Astrocyte (in vitro differentiated cells and primary cell): ENCODE data around the gene ADRA2B. TPM values are rescaled to one million over a fixed set of nuclear protein-coding genes. Genes with fewer than 3 reads are reported as not detected.

Experiments used
- DNase-seq: peaks from one replicate; pipeline ENCODE4 v3.0.0-alpha.2; 2010; ENCODE audit warnings: low read depth
- FAIRE-seq: peaks from 2 replicates; lab custom pipeline; 2011; peaks lifted over from hg19 to GRCh38; lab: Jason Lieb, UNC
- H2AFZ ChIP-seq: 2 replicates; pipeline ENCODE4 v1.6.0; 2012; ENCODE audit warnings: low read depth, low read length, inconsistent platforms
- H3K27ac ChIP-seq: 2 replicates; pipeline ENCODE4 v1.5.1; 2011; ENCODE audit warnings: low read depth, low read length, inconsistent platforms
- H3K27me3 ChIP-seq: 2 replicates; pipeline ENCODE4 v1.6.0; 2011; ENCODE audit warnings: low read length, inconsistent platforms; ENCODE audit not compliant: insufficient read depth
- H3K36me3 ChIP-seq: 2 replicates; pipeline ENCODE4 v1.5.1; 2011; ENCODE audit warnings: low read length, inconsistent platforms; ENCODE audit not compliant: insufficient read depth
- H3K4me1 ChIP-seq: 2 replicates; pipeline ENCODE4 v1.5.1; 2011; ENCODE audit warnings: low read length, inconsistent platforms; ENCODE audit not compliant: insufficient read depth
- H3K4me2 ChIP-seq: 2 replicates; pipeline ENCODE4 v1.6.0; 2012; ENCODE audit warnings: low read length, inconsistent platforms
- H3K4me3 ChIP-seq: 2 replicates; pipeline ENCODE4 v1.5.1; 2011; ENCODE audit warnings: low read depth, mild to moderate bottlenecking, low read length, inconsistent platforms; ENCODE audit not compliant: insufficient read depth
- H3K79me2 ChIP-seq: 2 replicates; pipeline ENCODE4 v1.6.0; 2012; ENCODE audit warnings: mild to moderate bottlenecking, low read length, inconsistent platforms; ENCODE audit not compliant: insufficient read depth
- H3K9ac ChIP-seq: 2 replicates; pipeline ENCODE4 v1.6.0; 2012; ENCODE audit warnings: mild to moderate bottlenecking, low read length, inconsistent platforms
- H3K9me3 ChIP-seq: 2 replicates; pipeline ENCODE4 v1.5.1; 2012; ENCODE audit warnings: low read depth, mild to moderate bottlenecking, low read length, inconsistent platforms; ENCODE audit not compliant: insufficient read depth
- H4K20me1 ChIP-seq: 2 replicates; pipeline ENCODE4 v1.6.0; 2012; ENCODE audit warnings: low read length, inconsistent platforms; ENCODE audit not compliant: insufficient read depth
- H3K27ac Mint-ChIP-seq: one replicate; pipeline ENCODE4 v1.8.0; 2021; ENCODE audit warnings: mild to moderate bottlenecking, mixed read lengths; ENCODE audit not compliant: unreplicated experiment
- H3K27me3 Mint-ChIP-seq: one replicate; pipeline ENCODE4 v1.8.0; 2021; ENCODE audit warnings: low read depth, mixed read lengths; ENCODE audit not compliant: unreplicated experiment
- H3K36me3 Mint-ChIP-seq: one replicate; pipeline ENCODE4 v1.8.0; 2021; ENCODE audit warnings: low read depth, mixed read lengths; ENCODE audit not compliant: unreplicated experiment
- H3K4me1 Mint-ChIP-seq: one replicate; pipeline ENCODE4 v1.8.0; 2021; ENCODE audit warnings: low read depth, mixed read lengths; ENCODE audit not compliant: unreplicated experiment
- H3K4me3 Mint-ChIP-seq: one replicate; pipeline ENCODE4 v1.8.0; 2021; ENCODE audit warnings: mild to moderate bottlenecking, moderate library complexity, mixed read lengths; ENCODE audit not compliant: unreplicated experiment
- H3K9me3 Mint-ChIP-seq: one replicate; pipeline ENCODE4 v1.8.0; 2021; ENCODE audit warnings: mild to moderate bottlenecking, mixed read lengths; ENCODE audit not compliant: unreplicated experiment
- CTCF ChIP-seq: IDR thresholded peaks from 2 replicates; pipeline ENCODE4 v1.5.1; 2011; ENCODE audit warnings: low read depth, mild to moderate bottlenecking, inconsistent platforms, low read length, moderate library complexity; ENCODE audit not compliant: insufficient read depth
- EZH2 ChIP-seq: IDR thresholded peaks from 2 replicates; pipeline ENCODE4 v1.6.1; 2012; ENCODE audit warnings: mild to moderate bottlenecking, low read length, inconsistent platforms; ENCODE audit not compliant: insufficient read depth
- total RNA-seq: library from RNA; stranded (reverse); gene quantifications from 2 replicates; pipeline ENCODE4 v1.2.1, GENCODE V29; 2021

The ADRA2B gene
- total RNA-seq, 1 donor from 2014 or later, result not detected

GRCh38 chr2:96145036-96145847 lies 28.9 kb upstream of the ADRA2B start, which contains the start of gene DUSP2:
DUSP2 (minus strand) TSS chr2:96145440; CDS start chr2:96145354, 86 bp downstream.
- FAIRE-seq, result no peak

GRCh38 chr2:96144481-96145035 lies 28.2 kb upstream of the ADRA2B start:
- no peak for FAIRE-seq
- Mint-ChIP-seq H3K36me3 (no peaks in the 10 kb centered on the region), H3K4me3 (peak overlapping the region; percentile 75), H3K27me3 (peaks cover 34% of the 10 kb centered on the region), H3K27ac (no peak overlapping the region), H3K9me3 (no peaks in the 10 kb centered on the region), H3K4me1 (peaks cover 4% of the 10 kb centered on the region)
- peak overlapping the region; percentile 87 for H2AFZ ChIP-seq
- peak overlapping the region; percentile 55 for H3K4me3 ChIP-seq
- H3K79me2 ChIP-seq, result no peaks in the 10 kb centered on the region
- no peaks in the 10 kb centered on the region for H3K36me3 ChIP-seq
- H3K9ac ChIP-seq, result peak overlapping the region; percentile 62
- no peaks in the 10 kb centered on the region for H3K9me3 ChIP-seq
- TF ChIP-seq EZH2, result no peak
- no peak for DNase-seq
- peaks cover 13% of the 10 kb centered on the region for H4K20me1 ChIP-seq
- H3K4me2 ChIP-seq, result peak overlapping the region; percentile 88
- no peaks in the 10 kb centered on the region for H3K27me3 ChIP-seq
- H3K4me1 ChIP-seq, result peaks cover 43% of the 10 kb centered on the region
- H3K27ac ChIP-seq, result no peak overlapping the region

More at GRCh38 chr2:96145036-96145847, 28.9 kb upstream of the ADRA2B start, which contains the start of gene DUSP2:
- Histone ChIP-seq H3K27me3 (no peaks in the 10 kb centered on the region), H3K9me3 (no peaks in the 10 kb centered on the region), H3K4me2 (peak within 1 kb of the TSS; percentile 88), H2AFZ (peak within 1 kb of the TSS; percentile 87), H4K20me1 (peaks cover 13% of the 10 kb centered on the region), H3K79me2 (no peaks in the 10 kb centered on the region), H3K36me3 (no peaks in the 10 kb centered on the region), H3K9ac (peak within 1 kb of the TSS; percentile 62), H3K4me1 (peaks cover 43% of the 10 kb centered on the region), H3K4me3 (peak within 1 kb of the TSS; percentile 55), H3K27ac (peak within 1 kb of the TSS; percentile 41)
- DNase-seq, result peak; percentile 59
- H3K27me3 Mint-ChIP-seq, result peaks cover 36% of the 10 kb centered on the region
- H3K4me1 Mint-ChIP-seq, result peaks cover 4% of the 10 kb centered on the region
- no peaks in the 10 kb centered on the region for H3K36me3 Mint-ChIP-seq
- H3K9me3 Mint-ChIP-seq, result no peaks in the 10 kb centered on the region
- H3K4me3 Mint-ChIP-seq, result peak within 1 kb of the TSS; percentile 75
- TF ChIP-seq CTCF (no peak), EZH2 (no peak)
- H3K27ac Mint-ChIP-seq, result no peak within 1 kb of the TSS

GRCh38 chr2:96143848-96144480 lies 27.6 kb upstream of the ADRA2B start:
- Histone ChIP-seq H4K20me1 (peaks cover 13% of the 10 kb centered on the region), H3K27me3 (no peaks in the 10 kb centered on the region), H3K79me2 (no peaks in the 10 kb centered on the region), H3K9me3 (no peaks in the 10 kb centered on the region), H3K36me3 (no peaks in the 10 kb centered on the region), H3K9ac (no peak overlapping the region), H3K27ac (no peak overlapping the region), H3K4me2 (peak overlapping the region; percentile 88), H2AFZ (no peak overlapping the region), H3K4me3 (peak overlapping the region; percentile 55), H3K4me1 (peaks cover 42% of the 10 kb centered on the region)
- no peak for DNase-seq
- Mint-ChIP-seq H3K4me3 (peak overlapping the region; percentile 75), H3K27ac (no peak overlapping the region), H3K36me3 (no peaks in the 10 kb centered on the region), H3K4me1 (peaks cover 4% of the 10 kb centered on the region), H3K9me3 (no peaks in the 10 kb centered on the region), H3K27me3 (peaks cover 31% of the 10 kb centered on the region)
- TF ChIP-seq EZH2 (no peak), CTCF (no peak)
- FAIRE-seq, result no peak
